Neural progenitor cell (in vitro differentiated cells): Measurements from ENCODE around the gene ABTB1.

Source experiments
- EZH2 ChIP-seq: fragments of 200-600 bp; sonication (generic); IDR thresholded peaks from 2 replicates; pipeline ENCODE4 v1.6.1; 2017; ENCODE audit warnings: antibody characterized with exemption, mild to moderate bottlenecking, moderate library complexity
- EZH2phosphoT487 ChIP-seq: fragments of 200-600 bp; sonication (generic); IDR thresholded peaks from 2 replicates; pipeline ENCODE4 v1.6.1; 2017; ENCODE audit warnings: antibody characterized with exemption
- TF ChIP-seq, protein P1 (sequence below): fragments of 200-600 bp; sonication (generic); IDR thresholded peaks from 2 replicates; pipeline ENCODE4 v1.5.1; 2017; ENCODE audit warnings: antibody characterized with exemption, mild to moderate bottlenecking

DNA sequence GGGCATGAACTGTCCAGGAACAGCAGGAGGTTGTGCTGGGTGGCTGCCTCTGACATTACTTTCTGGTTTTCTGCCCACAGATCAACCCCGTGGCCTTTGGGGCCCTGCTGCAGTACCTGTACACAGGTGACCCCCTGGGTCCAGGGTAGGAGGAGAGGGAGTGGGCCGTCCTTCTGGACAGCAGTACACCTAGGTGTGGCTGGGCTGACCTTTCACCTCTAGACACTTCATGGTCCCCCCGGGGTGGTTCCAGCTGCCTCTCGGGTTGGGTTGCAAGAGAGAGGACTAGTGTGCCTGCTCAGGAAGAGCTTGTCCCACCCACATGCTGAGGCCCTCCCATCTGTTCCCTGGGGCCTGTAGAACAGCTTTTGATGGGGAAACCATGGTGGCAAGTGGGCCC lies 3.7 kb downstream of the ABTB1 start:
- TF ChIP-seq, protein P1, sequence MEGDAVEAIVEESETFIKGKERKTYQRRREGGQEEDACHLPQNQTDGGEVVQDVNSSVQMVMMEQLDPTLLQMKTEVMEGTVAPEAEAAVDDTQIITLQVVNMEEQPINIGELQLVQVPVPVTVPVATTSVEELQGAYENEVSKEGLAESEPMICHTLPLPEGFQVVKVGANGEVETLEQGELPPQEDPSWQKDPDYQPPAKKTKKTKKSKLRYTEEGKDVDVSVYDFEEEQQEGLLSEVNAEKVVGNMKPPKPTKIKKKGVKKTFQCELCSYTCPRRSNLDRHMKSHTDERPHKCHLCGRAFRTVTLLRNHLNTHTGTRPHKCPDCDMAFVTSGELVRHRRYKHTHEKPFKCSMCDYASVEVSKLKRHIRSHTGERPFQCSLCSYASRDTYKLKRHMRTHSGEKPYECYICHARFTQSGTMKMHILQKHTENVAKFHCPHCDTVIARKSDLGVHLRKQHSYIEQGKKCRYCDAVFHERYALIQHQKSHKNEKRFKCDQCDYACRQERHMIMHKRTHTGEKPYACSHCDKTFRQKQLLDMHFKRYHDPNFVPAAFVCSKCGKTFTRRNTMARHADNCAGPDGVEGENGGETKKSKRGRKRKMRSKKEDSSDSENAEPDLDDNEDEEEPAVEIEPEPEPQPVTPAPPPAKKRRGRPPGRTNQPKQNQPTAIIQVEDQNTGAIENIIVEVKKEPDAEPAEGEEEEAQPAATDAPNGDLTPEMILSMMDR, result no peak
- TF ChIP-seq EZH2 (no peak), EZH2phosphoT487 (no peak)
